HFFc6 (cell line): ENCODE results near the gene TFB2M. TPM values are rescaled to one million over a fixed set of nuclear protein-coding genes. Genes with fewer than 3 reads are reported as not detected.
"Not testable (repeated sequence)": the region's sequence is repeated elsewhere in the genome, so short reads cannot be mapped to it uniquely, and the experiment has no call there.

Experiments used
- DNase-seq: peaks from one replicate; pipeline ENCODE4 v3.0.0-alpha.2; 2018
- H3K27ac Mint-ChIP-seq: 2 replicates; pipeline ENCODE4 v1.8.0; 2020; ENCODE audit warnings: mild to moderate bottlenecking, mixed read lengths
- H3K27me3 Mint-ChIP-seq: 2 replicates; pipeline ENCODE4 v1.8.0; 2021; ENCODE audit warnings: mild to moderate bottlenecking, moderate library complexity, mixed read lengths; ENCODE audit not compliant: insufficient read depth
- H3K36me3 Mint-ChIP-seq: 2 replicates; pipeline ENCODE4 v1.8.0; 2021; ENCODE audit warnings: low read depth, mixed read lengths
- H3K4me1 Mint-ChIP-seq: 2 replicates; pipeline ENCODE4 v1.8.0; 2020; ENCODE audit warnings: low read depth, mixed read lengths
- H3K4me3 Mint-ChIP-seq: 2 replicates; pipeline ENCODE4 v1.8.0; 2020; ENCODE audit warnings: mild to moderate bottlenecking, moderate library complexity, mixed read lengths
- H3K9me3 Mint-ChIP-seq: 2 replicates; pipeline ENCODE4 v1.8.0; 2020; ENCODE audit warnings: mild to moderate bottlenecking, mixed read lengths
- CTCF ChIP-seq: fragments of 200-600 bp; sonication (generic); IDR thresholded peaks from 2 replicates; pipeline ENCODE4 v1.5.0; 2021; ENCODE audit warnings: antibody characterized with exemption, mild to moderate bottlenecking
- total RNA-seq, 6 experiments: library from RNA; stranded (reverse); fragmentation: NEBNext Ultra II Directional; extraction: Animal tissue kit (Norgen Biotek cat#: 25700); gene quantifications; 2 replicates in 1 of 6; 3 replicates in 5 of 6; pipeline ENCODE4 v1.2.3, GENCODE V29; 2021

The TFB2M gene
- total RNA-seq, 6 experiments from 2014 or later = 21.2 to 25.0 (median 23.0) TPM

GRCh38 chr1:246567646-246568235 is 1.7 kb upstream of the TFB2M start:
- Mint-ChIP-seq H3K27ac (peak overlapping the region; percentile 95), H3K9me3 (peaks cover 12% of the 10 kb centered on the region), H3K27me3 (peaks cover 3% of the 10 kb centered on the region), H3K4me1 (peaks cover 39% of the 10 kb centered on the region), H3K4me3 (peak overlapping the region; percentile 99), H3K36me3 (peaks cover 48% of the 10 kb centered on the region)
- DNase-seq = no peak
- no peak for TF ChIP-seq CTCF

DNA sequence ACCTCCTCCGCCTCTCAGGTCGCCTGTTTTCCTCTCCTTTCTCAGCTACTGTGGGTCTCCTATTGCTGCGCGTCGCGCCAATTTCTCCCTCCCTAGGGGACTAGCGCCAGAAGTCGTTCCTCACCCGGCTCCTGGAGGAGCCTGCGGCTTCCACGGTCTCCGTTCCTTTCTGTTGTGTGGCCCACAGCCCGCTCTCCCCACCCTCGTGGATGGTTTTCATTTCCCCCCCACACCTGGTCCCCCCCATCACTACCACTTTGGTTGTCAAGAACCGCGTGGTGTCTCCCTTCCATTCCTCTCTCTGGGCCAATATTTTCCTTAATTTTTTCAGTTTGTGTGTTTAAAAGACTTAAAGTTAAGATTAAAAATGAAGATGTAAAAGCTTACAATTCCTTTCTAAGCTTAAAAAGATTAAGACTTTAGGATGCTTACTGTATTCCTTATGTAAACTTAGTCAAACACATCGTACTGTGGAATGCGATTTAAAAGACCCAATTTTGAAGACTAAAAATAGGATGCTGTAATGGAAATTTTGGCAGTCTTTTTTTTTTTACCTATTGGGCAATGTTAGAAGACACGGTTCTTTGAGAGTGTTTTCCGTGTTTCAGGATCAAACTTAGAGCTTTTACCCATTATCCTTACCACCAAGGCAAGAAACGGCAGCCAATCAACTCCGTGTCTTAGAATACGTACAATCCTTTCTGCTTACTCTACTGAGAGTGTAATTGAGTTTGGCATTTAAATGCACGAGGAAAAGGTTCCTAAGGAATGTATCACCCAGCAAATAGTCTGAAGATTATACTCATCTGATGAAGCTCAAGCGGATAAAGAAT is 968 bp upstream of the TFB2M start:
- peaks cover 12% of the 10 kb centered on the region for H3K9me3 Mint-ChIP-seq
- peak overlapping the region; percentile 95 for H3K27ac Mint-ChIP-seq
- H3K27me3 Mint-ChIP-seq = peaks cover 3% of the 10 kb centered on the region
- peaks cover 48% of the 10 kb centered on the region for H3K36me3 Mint-ChIP-seq
- peak; percentile 92 for DNase-seq
- H3K4me3 Mint-ChIP-seq = peak overlapping the region; percentile 99
- peaks cover 39% of the 10 kb centered on the region for H3K4me1 Mint-ChIP-seq
- no peak for TF ChIP-seq CTCF

DNA sequence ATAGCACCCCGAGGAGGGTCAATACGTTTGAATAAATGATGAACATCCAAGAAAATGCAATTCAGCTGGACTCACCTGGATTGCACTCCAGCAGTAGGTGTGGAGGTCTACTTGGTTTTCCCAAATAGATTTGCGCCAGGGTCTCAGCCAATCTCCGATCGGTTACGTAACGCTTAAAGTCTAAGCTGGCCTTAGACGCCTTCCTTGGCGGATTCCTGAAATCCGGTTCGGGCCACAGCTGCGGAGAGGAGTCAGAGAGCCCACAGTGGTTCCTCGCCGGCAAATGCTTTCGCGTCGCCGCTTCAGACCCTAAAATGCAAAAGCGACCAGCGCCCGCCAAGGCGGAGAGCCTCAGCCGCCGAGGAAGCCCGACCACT is 322 bp downstream of the TFB2M start:
- TF ChIP-seq CTCF = no peak
- Mint-ChIP-seq H3K4me1 (peaks cover 39% of the 10 kb centered on the region), H3K36me3 (peaks cover 44% of the 10 kb centered on the region), H3K27ac (peak overlapping the region; percentile 94), H3K9me3 (peaks cover 12% of the 10 kb centered on the region), H3K4me3 (peak overlapping the region; percentile 99), H3K27me3 (peaks cover 2% of the 10 kb centered on the region)
- no peak for DNase-seq

DNA sequence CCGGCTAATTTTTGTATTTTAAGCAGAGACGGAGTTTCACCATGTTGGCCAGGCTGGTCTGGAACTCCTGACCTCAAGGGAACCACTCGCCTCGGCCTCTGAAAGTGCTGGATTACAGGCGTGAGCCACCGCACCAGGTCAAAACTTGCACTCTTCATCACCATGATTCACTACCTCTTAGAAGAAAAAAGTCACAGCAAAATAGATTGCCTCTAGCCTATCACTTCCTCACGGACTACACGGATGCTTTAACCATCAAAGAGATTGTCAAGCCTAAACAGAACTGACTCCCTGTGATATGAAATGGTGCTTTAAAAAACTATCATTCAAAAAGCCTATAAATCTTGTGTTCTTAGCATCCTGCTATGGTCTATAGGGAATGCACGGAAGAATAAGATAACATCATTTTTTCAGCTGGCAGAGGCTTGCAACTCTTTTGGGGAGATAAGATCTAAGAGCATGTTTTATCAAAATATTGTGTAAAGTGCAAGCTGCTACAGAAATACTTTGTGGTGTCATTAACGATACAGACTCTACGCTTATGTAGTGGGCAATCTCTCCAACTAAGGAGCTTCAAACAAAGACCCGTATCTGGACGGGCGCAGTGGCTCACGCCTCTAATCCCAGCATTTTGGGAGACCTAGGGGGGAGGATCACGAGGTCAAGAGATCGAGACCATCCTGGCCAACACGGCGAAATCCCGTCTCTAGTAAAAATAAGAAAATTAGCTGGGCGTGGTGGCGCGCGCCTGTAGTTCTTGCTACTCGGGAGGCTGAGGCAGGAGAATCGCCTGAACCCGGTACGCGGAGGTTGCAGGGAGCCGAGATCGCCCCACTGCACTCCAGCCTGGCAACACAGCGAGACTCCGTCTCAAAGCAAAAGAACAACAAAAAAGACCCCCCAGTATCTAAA is 966 bp downstream of the TFB2M start:
- peaks cover 2% of the 10 kb centered on the region for H3K27me3 Mint-ChIP-seq
- TF ChIP-seq CTCF = no peak
- DNase-seq = no peak
- H3K36me3 Mint-ChIP-seq = peaks cover 40% of the 10 kb centered on the region
- peak overlapping the region; percentile 94 for H3K27ac Mint-ChIP-seq
- H3K4me3 Mint-ChIP-seq = peak overlapping the region; percentile 99
- peaks cover 12% of the 10 kb centered on the region for H3K9me3 Mint-ChIP-seq
- peaks cover 33% of the 10 kb centered on the region for H3K4me1 Mint-ChIP-seq

DNA sequence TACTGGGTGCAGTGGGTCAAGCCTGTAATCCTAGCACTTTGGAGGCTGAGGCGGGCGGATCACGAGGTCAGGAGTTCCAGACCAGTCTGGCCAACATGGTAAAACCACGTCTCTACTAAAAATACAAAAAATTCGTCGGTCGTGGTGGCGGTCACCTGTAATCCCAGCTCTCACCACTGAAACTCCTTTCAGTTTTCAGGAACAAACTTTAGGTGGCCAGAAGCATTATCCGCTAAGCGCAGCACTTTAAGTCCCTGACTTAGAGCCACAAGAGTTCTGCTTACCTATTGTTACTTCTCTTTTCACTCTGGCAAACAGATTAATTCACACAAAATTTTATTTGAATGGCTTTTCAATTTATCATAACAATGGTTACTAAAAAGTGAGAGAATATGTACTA is 5.2 kb downstream of the TFB2M start:
- not testable (repeated sequence) for DNase-seq, H3K27me3 Mint-ChIP-seq, H3K4me3 Mint-ChIP-seq, H3K27ac Mint-ChIP-seq
- H3K4me1 Mint-ChIP-seq = peaks cover 14% of the 10 kb centered on the region
- peak; percentile 49 for TF ChIP-seq CTCF
- peaks cover 10% of the 10 kb centered on the region for H3K9me3 Mint-ChIP-seq
- H3K36me3 Mint-ChIP-seq = peaks cover 32% of the 10 kb centered on the region
